AG09309 (cell line): Measurements from ENCODE around the gene CLCF1.

Source experiments
- DNase-seq: peaks from one replicate; pipeline ENCODE4 v3.0.0-alpha.2; 2010; ENCODE audit warnings: low read depth
- H3K4me3 ChIP-seq: 2 replicates; pipeline ENCODE4 v1.5.1; 2011; ENCODE audit warnings: mild to moderate bottlenecking, low read depth, low read length, moderate library complexity; ENCODE audit not compliant: control insufficient read depth
- TF ChIP-seq, protein P1 (sequence below): IDR thresholded peaks from 2 replicates; pipeline ENCODE4 v1.5.1; 2011; ENCODE audit warnings: mild to moderate bottlenecking, low read depth, low read length, inconsistent platforms; ENCODE audit not compliant: insufficient read depth, control insufficient read depth; ENCODE audit errors: missing control alignments

The CLCF1 gene

DNA sequence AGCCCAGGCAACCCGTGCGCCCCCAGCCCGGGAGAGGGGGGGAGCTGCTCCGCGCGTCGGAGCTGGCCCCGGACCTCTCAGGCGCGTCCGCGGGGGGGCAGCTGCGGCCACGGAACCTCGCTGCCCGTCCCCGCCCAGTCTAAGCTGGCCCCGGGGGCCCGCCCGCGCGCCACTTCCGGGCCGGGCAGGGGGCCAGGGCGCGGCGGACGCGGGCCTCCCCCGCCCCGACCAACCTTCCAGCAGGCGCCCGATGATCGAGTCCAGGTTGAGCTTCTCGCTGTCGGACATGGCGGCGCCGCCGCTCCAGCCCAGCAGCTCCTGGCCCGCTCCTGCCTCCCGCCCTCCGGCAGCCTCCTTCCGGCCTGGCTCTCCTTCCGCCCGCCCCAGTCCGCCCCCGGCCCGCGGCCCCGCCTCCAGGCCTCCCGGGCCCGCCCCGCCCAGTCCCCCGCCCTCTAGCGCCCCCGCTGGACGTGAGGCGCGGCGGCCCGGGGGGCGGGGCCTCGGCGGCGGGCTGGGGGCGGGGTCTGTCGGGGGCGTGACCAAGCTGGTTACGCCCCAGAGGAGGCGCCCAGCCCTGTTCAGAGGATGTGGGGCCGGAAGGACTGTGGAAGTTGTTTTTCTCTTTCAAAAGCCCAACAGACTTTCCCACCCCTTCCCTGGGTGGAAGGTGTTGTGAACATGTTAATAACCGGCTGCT lies 28.2 kb upstream of the CLCF1 start, which contains the start of gene PPP1CA:
TSS of gene PPP1CA (minus strand) at position 364 of the 697 bp plus-strand sequence. CDS start at position 288, 76 bp downstream.
- TF ChIP-seq, protein P1, sequence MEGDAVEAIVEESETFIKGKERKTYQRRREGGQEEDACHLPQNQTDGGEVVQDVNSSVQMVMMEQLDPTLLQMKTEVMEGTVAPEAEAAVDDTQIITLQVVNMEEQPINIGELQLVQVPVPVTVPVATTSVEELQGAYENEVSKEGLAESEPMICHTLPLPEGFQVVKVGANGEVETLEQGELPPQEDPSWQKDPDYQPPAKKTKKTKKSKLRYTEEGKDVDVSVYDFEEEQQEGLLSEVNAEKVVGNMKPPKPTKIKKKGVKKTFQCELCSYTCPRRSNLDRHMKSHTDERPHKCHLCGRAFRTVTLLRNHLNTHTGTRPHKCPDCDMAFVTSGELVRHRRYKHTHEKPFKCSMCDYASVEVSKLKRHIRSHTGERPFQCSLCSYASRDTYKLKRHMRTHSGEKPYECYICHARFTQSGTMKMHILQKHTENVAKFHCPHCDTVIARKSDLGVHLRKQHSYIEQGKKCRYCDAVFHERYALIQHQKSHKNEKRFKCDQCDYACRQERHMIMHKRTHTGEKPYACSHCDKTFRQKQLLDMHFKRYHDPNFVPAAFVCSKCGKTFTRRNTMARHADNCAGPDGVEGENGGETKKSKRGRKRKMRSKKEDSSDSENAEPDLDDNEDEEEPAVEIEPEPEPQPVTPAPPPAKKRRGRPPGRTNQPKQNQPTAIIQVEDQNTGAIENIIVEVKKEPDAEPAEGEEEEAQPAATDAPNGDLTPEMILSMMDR: peak; percentile 17
- DNase-seq: peak; percentile 38
- peak within 1 kb of the TSS; percentile 93 for H3K4me3 ChIP-seq

GRCh38 chr11:67400942-67401494 lies 27.6 kb upstream of the CLCF1 start:
- TF ChIP-seq, protein P1: no peak
- DNase-seq: no peak
- peak overlapping the region; percentile 93 for H3K4me3 ChIP-seq

DNA sequence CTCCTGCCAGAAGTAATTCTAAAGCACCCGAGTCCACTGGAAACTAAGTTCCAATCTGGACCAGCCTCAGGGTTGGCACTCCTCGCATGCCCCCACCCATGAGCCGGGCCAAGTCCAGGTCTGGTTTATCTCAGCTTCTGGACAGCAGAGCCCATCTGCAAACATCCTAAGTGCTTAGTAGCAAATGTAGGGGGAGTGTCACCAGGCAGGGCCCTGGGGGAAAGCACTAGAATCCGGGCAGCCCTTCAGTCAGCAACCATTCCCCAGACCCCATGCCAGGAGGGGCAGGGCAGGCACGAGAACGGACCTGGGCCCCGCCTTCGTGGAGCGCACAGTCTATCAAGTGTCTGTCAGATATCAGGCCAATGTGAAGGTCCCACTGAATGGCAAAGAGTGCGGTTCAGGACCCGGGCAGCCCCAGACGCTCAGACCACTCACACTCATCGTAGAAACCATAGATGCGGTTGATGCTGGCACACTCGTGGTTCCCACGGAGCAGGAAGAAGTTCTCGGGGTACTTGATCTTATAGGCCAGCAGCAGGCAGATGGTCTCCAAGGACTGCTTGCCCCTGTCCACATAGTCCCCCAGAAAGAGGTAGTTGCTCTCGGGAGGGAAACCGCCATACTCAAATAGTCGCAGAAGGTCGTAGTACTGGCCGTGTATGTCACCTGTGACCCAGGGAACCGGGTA lies 27.0 kb upstream of the CLCF1 start:
- no peak for DNase-seq
- TF ChIP-seq, protein P1: no peak
- peak overlapping the region; percentile 93 for H3K4me3 ChIP-seq

DNA sequence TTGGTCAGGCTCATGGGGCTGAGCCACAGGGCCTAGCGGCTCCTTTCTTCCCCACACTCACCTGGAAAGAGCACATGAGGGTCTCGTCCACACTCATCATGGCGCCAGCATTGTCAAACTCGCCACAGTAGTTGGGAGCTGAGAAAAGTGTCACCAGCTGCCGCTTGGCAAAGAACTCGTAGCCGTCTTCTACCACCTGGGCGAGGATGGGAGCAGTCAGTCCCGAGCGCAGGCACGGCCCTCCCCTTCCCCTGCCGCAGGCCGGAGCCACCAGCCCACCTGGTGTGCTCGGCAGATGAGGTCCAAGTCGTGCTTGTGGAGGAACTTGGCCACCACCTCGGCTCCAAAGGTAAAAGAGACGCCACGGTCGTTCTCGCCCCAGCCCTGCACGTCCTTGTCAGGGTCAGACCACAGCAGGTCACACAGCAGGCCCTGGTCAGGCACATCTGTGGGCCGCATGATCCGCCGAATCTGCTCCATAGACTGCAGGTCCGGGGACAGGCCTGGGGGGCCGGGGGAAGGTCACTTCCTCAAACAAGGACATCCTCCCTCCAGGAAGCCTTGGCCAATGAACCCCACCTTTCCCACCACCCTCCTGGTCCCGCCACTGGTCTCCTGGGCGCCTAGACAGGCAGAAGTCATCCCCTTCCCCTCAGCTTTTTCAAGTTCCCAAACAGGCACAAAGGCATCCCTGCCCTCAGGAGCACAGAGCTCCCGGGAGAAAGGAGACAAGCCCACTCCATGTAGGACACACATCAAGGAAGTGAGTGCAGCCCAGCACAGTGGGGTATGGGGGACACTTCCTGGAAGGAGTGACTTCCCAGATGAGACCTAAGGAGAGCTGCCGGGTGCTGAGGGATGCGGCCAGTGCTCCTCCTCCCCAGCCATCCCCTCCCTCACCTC lies 25.5 kb upstream of the CLCF1 start:
- DNase-seq: no peak
- no peak overlapping the region for H3K4me3 ChIP-seq
- TF ChIP-seq, protein P1: no peak

DNA sequence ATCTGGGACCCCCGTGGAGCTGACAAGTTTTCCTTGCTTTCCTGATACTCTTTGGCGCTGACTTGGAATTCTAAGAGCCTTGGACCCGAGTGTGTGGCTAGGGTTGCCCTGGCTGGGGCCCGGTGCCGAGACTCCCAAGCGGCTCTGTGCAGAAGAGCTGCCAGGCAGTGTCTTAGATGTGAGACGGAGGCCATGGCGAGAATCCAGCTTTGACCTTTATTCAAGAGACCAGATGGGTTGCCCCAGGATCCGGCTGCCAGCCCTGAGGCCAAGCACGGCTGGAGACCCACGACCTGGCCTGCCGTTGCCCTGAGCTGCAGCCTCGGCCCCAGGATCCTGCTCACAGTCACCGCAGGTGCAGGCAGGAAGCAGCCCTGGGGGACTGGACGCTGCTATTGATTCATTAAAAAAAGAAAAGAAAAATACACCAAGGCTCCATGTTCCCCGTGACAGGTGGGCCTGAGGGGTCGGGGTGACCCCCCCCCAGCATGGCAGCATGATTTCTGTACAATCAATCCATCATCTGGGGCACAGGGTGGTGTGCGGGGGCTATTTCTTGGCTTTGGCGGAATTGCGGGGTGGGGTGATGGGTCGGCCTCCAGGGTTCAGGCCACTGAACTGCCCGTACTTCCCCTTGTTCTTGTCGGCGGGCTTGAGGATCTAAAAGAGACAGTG lies 24.7 kb upstream of the CLCF1 start:
- no peak for DNase-seq
- TF ChIP-seq, protein P1: no peak
- H3K4me3 ChIP-seq: no peak overlapping the region
